HCT116 (cell line): ENCODE data around the gene LAPTM4A. TPM values are rescaled to one million over a fixed set of nuclear protein-coding genes. Genes with fewer than 3 reads are reported as not detected.

Experiments
- ATAC-seq: fragments of 200-7000 bp; cut with Tn5 transposase; 2 replicates; pipeline ENCODE4 v1.9.1; 2020; ENCODE audit warnings: mild to moderate bottlenecking, moderate library complexity
- BruUV-seq: library from RNA; stranded (reverse); fragments of 400-500 nt; replicated peaks from 2 replicates; lab custom pipeline; 2021; lab: Mats Ljungman, UMichigan
- CTCF ChIA-PET: fragments of 300-600 bp; sonication (Branson Sonifier 250); formaldehyde crosslinking; loops from one replicate; lab custom pipeline; 2021; ENCODE audit warnings: antibody characterized with exemption; lab: Charles Lee
- POLR2A ChIA-PET: fragments of 300-600, 350-600 bp; sonication (Branson Sonifier 250); formaldehyde crosslinking; loops from one replicate; lab custom pipeline; 2021; ENCODE audit warnings: antibody characterized with exemption; lab: Charles Lee
- RAD21 ChIA-PET, 2 experiments: fragments of 300-600 bp; sonication (Branson Sonifier 250); formaldehyde crosslinking; loops; one replicate each; lab custom pipeline; 2023; ENCODE audit warnings: low total read pairs in 2 of 2; ENCODE audit not compliant: uncharacterized antibody in 2 of 2, unreplicated experiment in 2 of 2, low non-redundant PET in 1 of 2; lab: Charles Lee
- DNase-seq: peaks from one replicate; pipeline ENCODE4 v3.0.0-alpha.2; 2010; ENCODE audit warnings: low read depth, low spot score
- H2AFZ ChIP-seq: fragments of 200-600 bp; shearing (Covaris generic), sonication (generic); 2 replicates; pipeline ENCODE4 v1.6.1; 2017; ENCODE audit warnings: low read depth, mixed run types, mixed read lengths, antibody characterized with exemption, low read length; ENCODE audit not compliant: poor library complexity, severe bottlenecking
- H3K27ac ChIP-seq: 2 replicates; pipeline ENCODE4 v1.5.1; 2012; ENCODE audit warnings: low read depth, low read length
- H3K27me3 ChIP-seq: fragments of 200-600 bp; sonication (generic); 2 replicates; pipeline ENCODE4 v1.6.1; 2016; ENCODE audit warnings: mixed run types, low read length, mixed read lengths; ENCODE audit not compliant: insufficient read depth
- H3K36me3 ChIP-seq, 2 experiments: fragments of 200-500 bp in 1 of 2; fragments of 200-600 bp in 1 of 2; sonication (Bioruptor generic) in 1 of 2; sonication (generic) in 1 of 2; 2 replicates each; pipeline versions ENCODE4 v1.5.1 to v1.6.1; 2014 to 2016; ENCODE audit warnings: low read length in 2 of 2, inconsistent platforms in 1 of 2, mixed read lengths in 1 of 2, mixed run types in 1 of 2; ENCODE audit not compliant: insufficient read depth in 2 of 2, control insufficient read depth in 1 of 2
- H3K4me1 ChIP-seq, 2 experiments: fragments of 200-600 bp in 1 of 2; sonication (generic) in 1 of 2; 2 replicates each; pipeline versions ENCODE4 v1.5.1 to v1.6.1; 2012 to 2017; ENCODE audit warnings: low read length in 2 of 2, inconsistent platforms in 1 of 2, mild to moderate bottlenecking in 1 of 2, mixed read lengths in 1 of 2, mixed run types in 1 of 2, moderate library complexity in 1 of 2; ENCODE audit not compliant: insufficient read depth in 2 of 2, control insufficient read depth in 1 of 2
- H3K4me2 ChIP-seq: fragments of 200-600 bp; sonication (generic); 2 replicates; pipeline ENCODE4 v1.6.1; 2017; ENCODE audit warnings: mixed run types, low read length, mixed read lengths
- H3K4me3 ChIP-seq, 2 experiments: fragments of 200-600 bp in 1 of 2; sonication (generic) in 1 of 2; replicated peaks in 1 of 2; 2 replicates each; pipeline ENCODE4 v1.5.1; 2011 to 2016; ENCODE audit warnings: low read length in 2 of 2, control low read depth in 1 of 2, low read depth in 1 of 2, mild to moderate bottlenecking in 1 of 2, mixed read lengths in 1 of 2, mixed run types in 1 of 2
- H3K79me2 ChIP-seq: fragments of 200-600 bp; sonication (generic); 2 replicates; pipeline ENCODE4 v1.6.1; 2017; ENCODE audit warnings: mild to moderate bottlenecking, mixed run types, low read length, moderate library complexity, mixed read lengths; ENCODE audit not compliant: insufficient read depth
- H3K9ac ChIP-seq: fragments of 200-600 bp; sonication (generic); 2 replicates; pipeline ENCODE4 v1.6.1; 2016; ENCODE audit warnings: low read length, mixed read lengths
- H3K9me2 ChIP-seq: fragments of 200-600 bp; sonication (generic), shearing (Covaris generic); 2 replicates; pipeline ENCODE4 v1.6.1; 2017; ENCODE audit warnings: mixed run types, mild to moderate bottlenecking, moderate library complexity; ENCODE audit not compliant: insufficient read depth
- H3K9me3 ChIP-seq, 2 experiments: fragments of 200-500 bp in 1 of 2; fragments of 200-600 bp in 1 of 2; sonication (Bioruptor generic) in 1 of 2; sonication (generic) in 1 of 2; 2 replicates each; pipeline ENCODE4 v1.6.1; 2014 to 2017; ENCODE audit warnings: low read length in 2 of 2, mixed read lengths in 2 of 2, inconsistent platforms in 1 of 2, low read depth in 1 of 2, mild to moderate bottlenecking in 1 of 2, mixed run types in 1 of 2, moderate library complexity in 1 of 2; ENCODE audit not compliant: control insufficient read depth in 1 of 2, insufficient read depth in 1 of 2
- H4K20me1 ChIP-seq: fragments of 200-600 bp; sonication (generic), shearing (Covaris generic); 2 replicates; pipeline ENCODE4 v1.6.1; 2017; ENCODE audit warnings: mixed run types, mild to moderate bottlenecking, moderate library complexity; ENCODE audit not compliant: insufficient read depth
- CBX3 ChIP-seq: IDR thresholded peaks from 2 replicates; pipeline ENCODE4 v1.6.1; 2012; ENCODE audit warnings: low read depth
- CEBPB ChIP-seq: IDR thresholded peaks from 2 replicates; pipeline ENCODE4 v1.6.1; 2012; ENCODE audit warnings: low read depth
- CTCF ChIP-seq, 3 experiments: fragments of 200-600 bp in 1 of 3; sonication (generic) in 1 of 3; IDR thresholded peaks in 2 of 3; conservative IDR thresholded peaks in 1 of 3; 2 replicates each; pipeline ENCODE4 v1.5.1; 2012 to 2017; ENCODE audit warnings: low read depth in 2 of 3, low read length in 2 of 3, antibody characterized with exemption in 1 of 3, borderline replicate concordance in 1 of 3, control low read depth in 1 of 3, mild to moderate bottlenecking in 1 of 3, mixed read lengths in 1 of 3, mixed run types in 1 of 3, moderate library complexity in 1 of 3; ENCODE audit not compliant: insufficient read depth in 1 of 3
- EZH2 ChIP-seq: fragments of 200-600 bp; sonication (generic); IDR thresholded peaks from 2 replicates; pipeline ENCODE4 v1.6.1; 2017; ENCODE audit warnings: antibody characterized with exemption, mixed run types
- POLR2AphosphoS5 ChIP-seq: IDR thresholded peaks from 2 replicates; pipeline ENCODE4 v1.6.1; 2011; ENCODE audit warnings: mild to moderate bottlenecking, low read depth, low read length, moderate library complexity
- REST ChIP-seq: IDR thresholded peaks from 2 replicates; pipeline ENCODE4 v1.6.1; 2012; ENCODE audit warnings: low read depth
- SRF ChIP-seq: IDR thresholded peaks from 2 replicates; pipeline ENCODE4 v1.6.1; 2012; ENCODE audit warnings: low read depth
- ZNF274 ChIP-seq: fragments of 200-500 bp; sonication (Bioruptor generic); IDR thresholded peaks from 2 replicates; pipeline ENCODE4 v1.6.1; 2014; ENCODE audit warnings: mild to moderate bottlenecking, low read depth, low read length, inconsistent platforms
- intact Hi-C: fragments of 100-400 bp; cut with micrococcal nuclease; formaldehyde crosslinking; loops from 2 replicates; pipeline ENCODE4 v1.10.0; 2022
- total RNA-seq: library from RNA; stranded (reverse); gene quantifications from one replicate; pipeline ENCODE4 v1.2.1, GENCODE V29; 2021; ENCODE audit not compliant: unreplicated experiment

LAPTM4A gene
- total RNA-seq, 1 experiment from 2014 or later = 84.5 TPM

- POLR2A ChIA-PET = interaction anchor here (1.0 to 1.9 kb wide), 4 partner anchors 9 to 35 kb away, joined by 4 to 7 read pairs (median 6); no protein-coding TSS in a partner anchor
- BruUV-seq = TSS peak; percentile 54
- RAD21 ChIA-PET = no interaction called here
- H3K36me3 ChIP-seq = no peaks in the 10 kb centered on the region
- DNase-seq (no peak), ATAC-seq (peak; percentile 36)
- no peaks in the 10 kb centered on the region for H3K27me3 ChIP-seq
- peaks cover 48% of the 10 kb centered on the region for H3K79me2 ChIP-seq
- H3K4me3 ChIP-seq = peak overlapping the region; percentile 82 to 85
- no peaks in the 10 kb centered on the region for H3K9me3 ChIP-seq
- H3K9me2 ChIP-seq = no peaks in the 10 kb centered on the region
- H2AFZ ChIP-seq = no peak overlapping the region
- H4K20me1 ChIP-seq = no peaks in the 10 kb centered on the region
- H3K4me2 ChIP-seq = peak overlapping the region; percentile 83
- H3K9ac ChIP-seq = peak overlapping the region; percentile 85
- CTCF ChIA-PET = interaction anchor here (0.6 to 1.5 kb wide), 2 partner anchors 35 to 610 kb away, joined by 3 to 16 read pairs; no protein-coding TSS in a partner anchor
- intact Hi-C loops = loop anchor here (2.0 kb wide), 1 partner anchor 300 kb away; the partner anchor contains the start of gene PUM2
- peak overlapping the region; percentile 81 for H3K27ac ChIP-seq
- peaks cover 8 to 22% of the 10 kb centered on the region in 2 experiments for H3K4me1 ChIP-seq
- TF ChIP-seq CTCF (IDR thresholded peaks at IDR 0.05 in 2 of 3, conservative IDR thresholded peaks at IDR 0.05 in 1 of 3; ENCODE audit: borderline replicate concordance in 1 of 3, insufficient read depth in 1 of 3, low read depth in 2 of 3, low read length in 2 of 3) (0 out of 6 replicates have a peak, but pooled peaks of 1 of the 3 experiments have one; percentile 9), SRF (no peak), EZH2 (no peak), POLR2AphosphoS5 (no peak), ZNF274 (no peak), CEBPB (no peak), REST (no peak), CBX3 (no peak)
These were observed 539 bp downstream of the LAPTM4A start for GRCh38 chr2:20050646-20051531.
